H1 (cell line): Measurements from ENCODE around the gene MORF4L1. TPM values are rescaled to one million over a fixed set of nuclear protein-coding genes. Genes with fewer than 3 reads are reported as not detected.

ENCODE experiments used
- EZH2 ChIP-seq: fragments of 200-600 bp; sonication (generic); IDR thresholded peaks from 2 replicates; pipeline ENCODE4 v1.7.1; 2012; ENCODE audit warnings: low read depth, mild to moderate bottlenecking, moderate library complexity, low read length, inconsistent platforms; ENCODE audit not compliant: severe bottlenecking
- KDM1A ChIP-seq: fragments of 200-600, 300-600 bp; sonication (generic); IDR thresholded peaks from 2 replicates; pipeline ENCODE4 v1.7.1; 2016; ENCODE audit warnings: mild to moderate bottlenecking, low read length, borderline replicate concordance
- PHF8 ChIP-seq: fragments of 200-600 bp; sonication (generic); conservative IDR thresholded peaks from 2 replicates; pipeline ENCODE4 v1.7.1; 2012; ENCODE audit warnings: low read depth, mild to moderate bottlenecking, inconsistent platforms, low read length, moderate library complexity
- RBBP5 ChIP-seq: IDR thresholded peaks from 2 replicates; pipeline ENCODE4 v1.7.1; 2012; ENCODE audit warnings: low read depth, mild to moderate bottlenecking, inconsistent platforms, low read length, moderate library complexity, borderline replicate concordance
- polyA plus RNA-seq, 7 experiments: library from polyadenylated mRNA; depleted of rRNA in 3 of 7; stranded (reverse) in 5 of 7; unstranded in 2 of 7; fragments of >200 nt in 5 of 7; fragments of 200-250 nt in 2 of 7; gene quantifications; 1 replicate in 5 of 7; 2 replicates in 1 of 7; 4 replicates in 1 of 7; pipeline versions ENCODE4 v1.2.1 to v1.2.3, GENCODE V29; 2011 to 2013; ENCODE audit warnings: missing spikeins in 2 of 7, mixed read lengths in 2 of 7
- total RNA-seq: library from RNA; stranded (reverse); fragmentation: NEBNext Ultra II Directional; extraction: Animal tissue kit (Norgen Biotek cat#: 25700); gene quantifications from 2 replicates; pipeline ENCODE4 v1.2.1, GENCODE V29; 2021
- TF ChIP-seq, protein P1 (sequence below): fragments of 300-600 bp; sonication (generic); IDR thresholded peaks from 2 replicates; pipeline ENCODE4 v1.7.1; 2012; ENCODE audit warnings: low read length, moderate library complexity, mild to moderate bottlenecking, inconsistent platforms; ENCODE audit not compliant: insufficient replicate concordance

MORF4L1 gene
- total and polyA plus RNA-seq, 2 of the 8 experiments (the other 6 are each of a cell fraction or from before 2014, with no cell fraction given), result 260 to 533 TPM

DNA sequence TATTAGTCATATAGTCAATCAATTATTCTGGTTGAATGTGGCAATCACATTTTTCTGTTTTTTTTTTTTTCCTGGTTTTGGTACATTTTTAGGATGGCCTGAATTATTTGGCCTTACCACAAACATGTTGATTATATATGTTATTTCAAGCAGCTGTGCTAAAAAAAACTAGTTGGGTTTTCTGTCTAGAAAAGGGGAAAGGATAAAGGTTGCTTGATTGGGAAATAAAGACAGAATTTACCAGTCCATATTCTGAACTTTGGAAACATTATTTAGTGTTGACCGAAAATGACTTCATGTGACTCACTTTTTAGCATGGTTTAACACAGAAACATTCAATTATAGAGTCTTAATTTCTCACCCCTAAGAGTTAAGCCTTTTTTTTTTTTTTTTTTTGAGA is 8.1 kb downstream of the MORF4L1 start (continued):
- TF ChIP-seq, protein P1, sequence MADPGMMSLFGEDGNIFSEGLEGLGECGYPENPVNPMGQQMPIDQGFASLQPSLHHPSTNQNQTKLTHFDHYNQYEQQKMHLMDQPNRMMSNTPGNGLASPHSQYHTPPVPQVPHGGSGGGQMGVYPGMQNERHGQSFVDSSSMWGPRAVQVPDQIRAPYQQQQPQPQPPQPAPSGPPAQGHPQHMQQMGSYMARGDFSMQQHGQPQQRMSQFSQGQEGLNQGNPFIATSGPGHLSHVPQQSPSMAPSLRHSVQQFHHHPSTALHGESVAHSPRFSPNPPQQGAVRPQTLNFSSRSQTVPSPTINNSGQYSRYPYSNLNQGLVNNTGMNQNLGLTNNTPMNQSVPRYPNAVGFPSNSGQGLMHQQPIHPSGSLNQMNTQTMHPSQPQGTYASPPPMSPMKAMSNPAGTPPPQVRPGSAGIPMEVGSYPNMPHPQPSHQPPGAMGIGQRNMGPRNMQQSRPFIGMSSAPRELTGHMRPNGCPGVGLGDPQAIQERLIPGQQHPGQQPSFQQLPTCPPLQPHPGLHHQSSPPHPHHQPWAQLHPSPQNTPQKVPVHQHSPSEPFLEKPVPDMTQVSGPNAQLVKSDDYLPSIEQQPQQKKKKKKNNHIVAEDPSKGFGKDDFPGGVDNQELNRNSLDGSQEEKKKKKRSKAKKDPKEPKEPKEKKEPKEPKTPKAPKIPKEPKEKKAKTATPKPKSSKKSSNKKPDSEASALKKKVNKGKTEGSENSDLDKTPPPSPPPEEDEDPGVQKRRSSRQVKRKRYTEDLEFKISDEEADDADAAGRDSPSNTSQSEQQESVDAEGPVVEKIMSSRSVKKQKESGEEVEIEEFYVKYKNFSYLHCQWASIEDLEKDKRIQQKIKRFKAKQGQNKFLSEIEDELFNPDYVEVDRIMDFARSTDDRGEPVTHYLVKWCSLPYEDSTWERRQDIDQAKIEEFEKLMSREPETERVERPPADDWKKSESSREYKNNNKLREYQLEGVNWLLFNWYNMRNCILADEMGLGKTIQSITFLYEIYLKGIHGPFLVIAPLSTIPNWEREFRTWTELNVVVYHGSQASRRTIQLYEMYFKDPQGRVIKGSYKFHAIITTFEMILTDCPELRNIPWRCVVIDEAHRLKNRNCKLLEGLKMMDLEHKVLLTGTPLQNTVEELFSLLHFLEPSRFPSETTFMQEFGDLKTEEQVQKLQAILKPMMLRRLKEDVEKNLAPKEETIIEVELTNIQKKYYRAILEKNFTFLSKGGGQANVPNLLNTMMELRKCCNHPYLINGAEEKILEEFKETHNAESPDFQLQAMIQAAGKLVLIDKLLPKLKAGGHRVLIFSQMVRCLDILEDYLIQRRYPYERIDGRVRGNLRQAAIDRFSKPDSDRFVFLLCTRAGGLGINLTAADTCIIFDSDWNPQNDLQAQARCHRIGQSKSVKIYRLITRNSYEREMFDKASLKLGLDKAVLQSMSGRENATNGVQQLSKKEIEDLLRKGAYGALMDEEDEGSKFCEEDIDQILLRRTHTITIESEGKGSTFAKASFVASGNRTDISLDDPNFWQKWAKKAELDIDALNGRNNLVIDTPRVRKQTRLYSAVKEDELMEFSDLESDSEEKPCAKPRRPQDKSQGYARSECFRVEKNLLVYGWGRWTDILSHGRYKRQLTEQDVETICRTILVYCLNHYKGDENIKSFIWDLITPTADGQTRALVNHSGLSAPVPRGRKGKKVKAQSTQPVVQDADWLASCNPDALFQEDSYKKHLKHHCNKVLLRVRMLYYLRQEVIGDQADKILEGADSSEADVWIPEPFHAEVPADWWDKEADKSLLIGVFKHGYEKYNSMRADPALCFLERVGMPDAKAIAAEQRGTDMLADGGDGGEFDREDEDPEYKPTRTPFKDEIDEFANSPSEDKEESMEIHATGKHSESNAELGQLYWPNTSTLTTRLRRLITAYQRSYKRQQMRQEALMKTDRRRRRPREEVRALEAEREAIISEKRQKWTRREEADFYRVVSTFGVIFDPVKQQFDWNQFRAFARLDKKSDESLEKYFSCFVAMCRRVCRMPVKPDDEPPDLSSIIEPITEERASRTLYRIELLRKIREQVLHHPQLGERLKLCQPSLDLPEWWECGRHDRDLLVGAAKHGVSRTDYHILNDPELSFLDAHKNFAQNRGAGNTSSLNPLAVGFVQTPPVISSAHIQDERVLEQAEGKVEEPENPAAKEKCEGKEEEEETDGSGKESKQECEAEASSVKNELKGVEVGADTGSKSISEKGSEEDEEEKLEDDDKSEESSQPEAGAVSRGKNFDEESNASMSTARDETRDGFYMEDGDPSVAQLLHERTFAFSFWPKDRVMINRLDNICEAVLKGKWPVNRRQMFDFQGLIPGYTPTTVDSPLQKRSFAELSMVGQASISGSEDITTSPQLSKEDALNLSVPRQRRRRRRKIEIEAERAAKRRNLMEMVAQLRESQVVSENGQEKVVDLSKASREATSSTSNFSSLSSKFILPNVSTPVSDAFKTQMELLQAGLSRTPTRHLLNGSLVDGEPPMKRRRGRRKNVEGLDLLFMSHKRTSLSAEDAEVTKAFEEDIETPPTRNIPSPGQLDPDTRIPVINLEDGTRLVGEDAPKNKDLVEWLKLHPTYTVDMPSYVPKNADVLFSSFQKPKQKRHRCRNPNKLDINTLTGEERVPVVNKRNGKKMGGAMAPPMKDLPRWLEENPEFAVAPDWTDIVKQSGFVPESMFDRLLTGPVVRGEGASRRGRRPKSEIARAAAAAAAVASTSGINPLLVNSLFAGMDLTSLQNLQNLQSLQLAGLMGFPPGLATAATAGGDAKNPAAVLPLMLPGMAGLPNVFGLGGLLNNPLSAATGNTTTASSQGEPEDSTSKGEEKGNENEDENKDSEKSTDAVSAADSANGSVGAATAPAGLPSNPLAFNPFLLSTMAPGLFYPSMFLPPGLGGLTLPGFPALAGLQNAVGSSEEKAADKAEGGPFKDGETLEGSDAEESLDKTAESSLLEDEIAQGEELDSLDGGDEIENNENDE, result no peak
- no peak for TF ChIP-seq EZH2
- no peak for TF ChIP-seq RBBP5
- TF ChIP-seq KDM1A, result no peak
- no peak for TF ChIP-seq PHF8
